Right lobe of liver (tissue), 4 donors: ENCODE measurements around the gene MUTYH.

ENCODE experiments used
- CTCF ChIP-seq, 4 donors: fragments of 200-600 bp in 3 of 4; fragments of 450-650 bp in 1 of 4; IDR thresholded peaks; one replicate each; pipeline versions ENCODE4 v1.5.1 to v1.8.0; 2016 to 2022; ENCODE audit warnings: antibody characterized with exemption in 4 of 4, mild to moderate bottlenecking in 2 of 4
- POLR2A ChIP-seq: fragments of 450-650 bp; IDR thresholded peaks from one replicate; pipeline ENCODE4 v1.6.1; 2017; ENCODE audit warnings: antibody characterized with exemption, mild to moderate bottlenecking
- donor health status: DM: no; HTN: no; CAD: no.
- donor health status: DM: no; HTN: no; CAD: no.
- donor health status: DM: no; HTN: yes; CAD: no.

- peak; percentile 66 to 76 (median 68) for TF ChIP-seq CTCF (IDR thresholded peaks at IDR 0.05)
- TF ChIP-seq POLR2A: no peak
Observed at GRCh38 chr1:45359882-45360513, 19.8 kb upstream of the MUTYH start.
